Right lobe of liver (tissue), 4 donors: ENCODE results near the gene CSGALNACT2.

ENCODE experiments used
- POLR2A ChIP-seq: fragments of 450-650 bp; IDR thresholded peaks from one replicate; pipeline ENCODE4 v1.6.1; 2017; ENCODE audit warnings: antibody characterized with exemption, mild to moderate bottlenecking
- TF ChIP-seq, protein P1 (sequence below), 4 donors: fragments of 200-600 bp in 3 of 4; fragments of 450-650 bp in 1 of 4; IDR thresholded peaks; one replicate each; pipeline versions ENCODE4 v1.5.1 to v1.8.0; 2016 to 2022; ENCODE audit warnings: antibody characterized with exemption in 4 of 4, mild to moderate bottlenecking in 2 of 4
- donor health status: DM: no; HTN: no; CAD: no.
- donor health status: DM: no; HTN: no; CAD: no.
- donor health status: DM: no; HTN: yes; CAD: no.

DNA sequence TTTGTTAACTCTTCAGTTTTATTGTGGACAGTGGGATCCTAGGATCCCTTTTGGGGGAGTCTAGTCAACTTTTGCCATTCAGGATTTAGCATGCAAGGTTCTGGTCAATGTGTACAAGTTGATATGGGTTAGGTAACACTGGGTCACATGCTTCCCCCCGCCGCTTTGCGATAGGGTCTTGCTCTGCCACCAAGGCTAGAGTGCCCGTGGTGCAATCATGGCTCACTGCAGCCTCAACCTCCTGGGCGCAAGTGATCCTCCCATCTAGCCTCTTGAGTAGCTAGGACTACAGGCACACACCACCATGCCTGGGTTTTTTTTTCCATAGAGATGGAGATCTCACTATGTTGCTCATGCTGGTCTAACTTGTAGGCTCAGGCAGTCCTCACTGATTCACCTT, 3.2 kb upstream of the CSGALNACT2 start:
- TF ChIP-seq, protein P1, sequence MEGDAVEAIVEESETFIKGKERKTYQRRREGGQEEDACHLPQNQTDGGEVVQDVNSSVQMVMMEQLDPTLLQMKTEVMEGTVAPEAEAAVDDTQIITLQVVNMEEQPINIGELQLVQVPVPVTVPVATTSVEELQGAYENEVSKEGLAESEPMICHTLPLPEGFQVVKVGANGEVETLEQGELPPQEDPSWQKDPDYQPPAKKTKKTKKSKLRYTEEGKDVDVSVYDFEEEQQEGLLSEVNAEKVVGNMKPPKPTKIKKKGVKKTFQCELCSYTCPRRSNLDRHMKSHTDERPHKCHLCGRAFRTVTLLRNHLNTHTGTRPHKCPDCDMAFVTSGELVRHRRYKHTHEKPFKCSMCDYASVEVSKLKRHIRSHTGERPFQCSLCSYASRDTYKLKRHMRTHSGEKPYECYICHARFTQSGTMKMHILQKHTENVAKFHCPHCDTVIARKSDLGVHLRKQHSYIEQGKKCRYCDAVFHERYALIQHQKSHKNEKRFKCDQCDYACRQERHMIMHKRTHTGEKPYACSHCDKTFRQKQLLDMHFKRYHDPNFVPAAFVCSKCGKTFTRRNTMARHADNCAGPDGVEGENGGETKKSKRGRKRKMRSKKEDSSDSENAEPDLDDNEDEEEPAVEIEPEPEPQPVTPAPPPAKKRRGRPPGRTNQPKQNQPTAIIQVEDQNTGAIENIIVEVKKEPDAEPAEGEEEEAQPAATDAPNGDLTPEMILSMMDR (IDR thresholded peaks at IDR 0.05) = no peak
- no peak for TF ChIP-seq POLR2A
